HG02571 (cell line): ENCODE data around the gene PPP2R2B.

ENCODE experiments used
- ATAC-seq: cut with Tn5 transposase; IDR thresholded peaks from one replicate; pipeline ENCODE4 v1.9.1; 2021; ENCODE audit warnings: mild to moderate bottlenecking, moderate library complexity; ENCODE audit not compliant: unreplicated experiment

PPP2R2B gene

DNA sequence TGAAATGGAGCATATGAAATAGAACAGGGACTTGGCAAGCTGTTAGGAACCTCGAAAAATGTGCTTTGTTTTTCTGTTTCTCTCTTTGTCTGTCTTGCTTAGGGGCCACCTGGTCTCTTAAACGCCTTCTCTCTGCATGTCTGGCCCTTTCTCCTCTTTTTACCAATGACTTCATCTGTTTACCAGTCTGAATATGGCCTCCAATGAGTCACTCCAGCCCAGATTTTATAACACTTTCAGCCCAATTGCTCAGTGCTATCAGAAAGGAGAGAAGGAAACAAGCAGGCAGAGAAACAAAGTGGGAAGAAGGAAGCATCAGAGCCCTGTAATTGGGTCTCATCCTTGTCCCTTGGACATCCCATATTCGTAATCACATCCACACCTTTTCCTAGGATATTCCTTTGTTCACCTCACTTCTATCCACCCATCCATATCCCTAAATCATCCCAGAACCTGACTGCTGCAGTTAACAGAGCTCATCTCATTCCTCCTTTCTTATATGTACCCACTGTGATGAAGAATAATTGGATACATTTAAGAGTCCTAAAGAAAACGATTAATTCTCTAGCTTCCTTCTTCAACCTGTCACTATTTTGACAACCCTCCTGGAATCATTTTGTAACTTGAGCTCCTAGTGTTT is 210.8 kb downstream of the PPP2R2B start:
- ATAC-seq, result no peak

DNA sequence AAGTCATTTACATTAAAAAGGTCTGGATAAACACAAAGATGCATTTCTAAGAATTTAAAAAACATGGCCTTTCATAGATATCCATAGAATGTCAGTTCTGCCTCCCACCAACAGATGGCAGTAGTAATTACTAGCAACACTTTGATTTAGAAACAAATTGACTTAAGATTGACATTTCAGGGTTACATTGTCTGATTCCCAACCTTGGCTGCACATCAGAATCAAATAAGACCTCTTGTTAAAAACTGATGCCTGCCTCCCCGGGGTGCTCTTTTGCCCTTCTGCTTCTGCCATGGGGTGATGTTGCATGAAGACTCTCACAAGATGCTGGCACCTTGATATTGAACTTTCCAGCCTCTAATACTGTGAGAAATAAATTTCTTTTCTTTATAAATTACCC is 216.3 kb downstream of the PPP2R2B start:
- ATAC-seq, result no peak

DNA sequence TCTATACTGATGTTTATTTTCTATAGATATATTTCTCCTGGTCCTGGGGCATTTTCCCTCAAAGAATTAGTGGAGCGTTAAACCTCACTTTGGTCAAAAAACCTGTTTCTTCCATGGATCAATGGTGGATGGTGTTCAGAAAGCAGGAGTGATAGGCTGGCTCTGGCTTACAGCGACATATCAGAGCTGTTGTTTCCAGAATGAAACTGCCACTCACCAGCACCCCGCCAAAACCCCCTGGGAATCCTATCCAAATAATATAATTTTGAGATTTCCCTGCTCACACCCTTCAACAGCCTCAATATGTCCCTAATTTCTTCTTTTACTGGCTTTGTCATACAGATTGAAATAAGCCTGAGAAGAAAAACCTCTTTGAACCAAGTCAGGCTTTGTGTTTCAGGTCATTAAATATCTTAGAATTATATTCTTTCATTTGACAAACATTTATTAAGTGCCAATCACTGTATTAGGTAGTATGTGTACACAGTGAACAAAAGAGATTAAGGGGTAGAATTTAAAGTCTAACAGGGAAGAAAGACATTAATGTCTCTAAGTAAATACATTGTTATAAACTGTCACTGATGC is 218.1 kb downstream of the PPP2R2B start:
- ATAC-seq, result no peak

DNA sequence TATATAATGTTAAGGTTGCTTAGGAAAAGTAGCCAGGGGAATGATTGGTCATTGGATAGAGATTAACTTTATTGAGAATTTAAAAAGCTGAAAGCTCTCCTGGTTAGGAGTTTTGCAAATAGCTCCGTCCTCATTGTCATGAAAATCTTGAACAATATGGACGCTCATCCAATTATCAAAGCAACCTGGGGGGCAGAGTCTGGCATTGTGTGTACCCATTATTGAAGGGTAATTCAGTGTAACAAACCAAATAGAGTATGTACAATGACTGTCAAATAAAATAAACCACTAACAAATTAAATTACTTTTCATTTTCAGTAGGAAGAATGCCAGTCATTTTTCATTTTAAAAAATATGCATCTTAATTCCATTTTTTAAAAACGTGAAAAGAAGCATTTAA is 218.6 kb downstream of the PPP2R2B start:
- ATAC-seq, result no peak

DNA sequence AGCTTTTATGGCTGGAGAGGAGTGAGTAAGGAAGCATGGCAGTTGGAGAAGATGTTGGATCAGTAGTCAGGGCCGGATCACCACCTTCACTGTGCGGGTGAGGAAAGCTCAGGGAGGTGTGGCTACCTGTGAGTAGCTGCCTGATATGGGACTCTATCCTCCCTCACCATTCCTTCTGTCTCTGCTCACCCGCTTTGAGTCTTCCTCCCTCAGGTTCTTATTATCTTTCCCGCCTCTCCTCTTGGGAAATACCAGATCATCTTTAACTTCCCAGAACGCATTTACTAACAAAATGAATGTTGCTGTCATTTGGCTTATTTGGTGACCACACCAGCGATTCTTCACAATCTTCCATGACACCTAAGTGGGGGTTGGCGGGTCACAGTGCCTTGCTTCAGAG is 221.9 kb downstream of the PPP2R2B start:
- no peak for ATAC-seq

DNA sequence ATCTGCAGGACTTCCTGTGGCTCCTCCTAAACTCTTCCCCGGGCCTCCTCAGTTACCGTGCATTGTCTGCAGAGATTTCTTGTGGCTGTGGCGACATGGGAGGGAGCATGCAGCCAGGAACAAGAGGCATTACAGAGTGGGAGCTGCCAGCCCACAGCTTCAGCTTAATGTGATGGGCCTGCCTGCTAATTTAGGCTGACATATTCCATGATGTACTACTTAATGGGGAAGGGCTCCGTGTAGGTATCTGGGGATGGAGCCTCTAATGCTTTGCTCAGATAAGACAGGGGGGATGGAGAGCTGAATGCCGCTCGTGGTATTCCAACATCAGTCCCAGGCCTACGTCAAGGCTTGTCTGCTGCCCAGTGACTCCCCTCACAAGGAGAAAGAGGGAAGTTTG is 225.0 kb downstream of the PPP2R2B start:
- ATAC-seq, result no peak

DNA sequence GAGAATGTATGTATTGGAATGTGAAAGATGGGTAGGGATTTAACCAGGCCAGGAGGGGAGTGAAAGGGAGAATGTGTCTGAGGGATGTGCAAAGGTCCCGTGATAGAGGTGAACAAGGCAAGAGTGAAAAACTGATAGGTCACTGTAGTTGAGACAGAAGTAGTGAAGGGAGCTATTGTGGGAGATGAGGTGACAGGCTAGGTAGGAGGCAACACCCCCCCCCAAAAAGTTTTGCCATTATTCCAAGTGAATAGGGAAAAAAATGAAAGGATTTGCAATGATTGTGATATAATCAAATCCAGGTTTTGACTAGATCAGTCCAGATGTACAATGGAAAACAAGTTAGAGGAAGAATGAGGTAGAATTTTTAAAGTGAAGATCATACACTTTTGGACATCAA is 226.0 kb downstream of the PPP2R2B start:
- ATAC-seq, result no peak

DNA sequence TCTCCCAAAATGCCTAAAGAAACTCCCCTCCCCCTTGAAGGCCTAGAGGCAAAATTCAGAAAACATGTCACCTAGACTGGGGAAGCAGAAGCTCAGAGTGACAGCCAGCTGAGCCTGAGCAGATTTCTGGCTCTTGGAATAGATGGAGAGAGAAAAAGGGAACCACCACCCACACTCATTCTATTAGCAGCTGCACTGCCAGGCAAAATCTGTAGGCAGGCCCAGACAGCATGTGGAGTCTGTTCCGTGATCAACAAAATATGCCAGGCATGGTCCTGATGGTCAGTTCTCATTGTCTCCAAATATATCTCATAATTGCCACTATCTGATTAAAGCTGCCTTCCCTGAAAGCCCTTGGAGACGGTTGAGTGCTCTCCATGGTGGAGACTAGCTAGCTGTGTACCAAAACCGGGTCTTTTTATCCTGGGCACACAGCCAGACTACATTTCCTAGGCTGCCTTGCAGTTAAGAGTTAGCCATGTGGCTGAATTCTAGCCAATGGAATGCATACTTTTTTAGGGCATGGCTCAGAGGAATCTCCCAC is 230.8 kb downstream of the PPP2R2B start:
- no peak for ATAC-seq

DNA sequence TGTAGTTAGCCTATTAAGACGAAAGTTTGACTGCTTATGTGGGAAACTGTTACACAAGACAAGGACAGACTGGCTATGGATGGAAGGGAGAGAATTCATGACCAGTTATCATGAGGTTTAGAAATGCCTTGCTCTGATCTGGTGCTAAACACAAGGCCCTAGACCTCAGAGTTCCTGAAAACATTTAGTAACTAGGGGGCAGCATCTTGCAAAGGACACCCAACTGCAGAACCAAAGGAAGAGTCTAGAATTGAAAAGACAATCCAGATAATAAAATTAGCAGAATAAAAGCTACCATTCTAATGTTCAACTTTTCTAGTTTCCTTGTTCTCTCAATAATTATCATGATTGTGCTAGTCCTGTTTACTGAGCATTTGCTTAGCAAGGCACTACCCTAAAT is 232.1 kb downstream of the PPP2R2B start:
- ATAC-seq, result no peak

DNA sequence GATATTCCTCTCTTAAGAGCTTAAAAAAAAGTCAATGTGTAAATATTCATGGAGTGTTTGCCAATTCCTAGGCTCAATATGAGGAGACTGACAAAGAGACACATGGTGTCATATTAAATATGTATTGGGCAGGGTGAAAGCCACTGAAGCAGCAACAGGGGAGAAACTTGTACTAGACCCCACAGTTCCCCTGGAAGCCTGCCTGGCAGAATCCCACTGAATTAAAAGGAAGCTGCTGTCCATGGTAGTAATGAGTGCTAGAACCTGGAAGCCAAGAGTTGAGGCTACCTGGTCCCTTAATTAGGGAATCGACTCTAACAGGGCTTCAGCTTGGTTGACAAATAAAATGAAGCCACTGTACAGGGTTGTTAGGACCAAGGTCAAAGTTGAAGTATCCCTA is 233.2 kb downstream of the PPP2R2B start:
- no peak for ATAC-seq

DNA sequence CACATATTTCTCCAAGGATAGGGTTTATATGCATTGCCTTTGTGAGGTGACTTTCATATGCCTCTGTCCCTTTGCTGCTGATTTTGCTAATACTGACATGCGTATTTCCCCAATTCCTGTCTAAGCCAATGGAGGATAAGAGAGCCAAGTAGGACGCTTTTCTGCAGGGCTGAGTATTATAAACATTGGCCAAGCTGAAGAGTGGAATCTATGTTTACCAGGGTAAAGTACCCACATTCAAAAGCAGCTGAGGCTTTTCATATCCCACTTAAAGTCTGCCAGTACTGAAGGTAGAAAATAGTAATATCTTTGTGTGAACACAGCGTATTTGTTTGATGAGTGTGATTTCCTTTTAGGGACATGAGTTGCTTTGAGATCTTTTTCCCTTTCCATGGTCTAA is 233.7 kb downstream of the PPP2R2B start:
- ATAC-seq, result no peak

DNA sequence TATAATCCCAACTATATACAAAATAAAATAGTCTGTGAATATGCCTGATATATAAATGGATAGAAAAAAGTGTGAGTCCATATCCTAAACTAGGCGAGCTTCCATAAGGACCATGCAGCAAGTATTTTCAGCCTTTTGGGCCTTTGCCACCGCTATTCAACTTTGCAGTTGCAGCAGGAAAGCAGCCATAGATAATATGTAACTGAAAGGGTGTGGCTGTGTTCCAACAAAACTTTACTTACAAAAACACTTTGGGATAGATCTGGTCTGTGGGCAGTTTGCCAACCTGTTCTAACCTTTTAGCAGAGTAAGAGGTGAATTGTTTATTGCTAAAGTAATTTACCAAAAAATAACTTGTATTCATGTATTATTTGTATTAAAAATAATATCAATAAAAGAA is 234.8 kb downstream of the PPP2R2B start:
- no peak for ATAC-seq

DNA sequence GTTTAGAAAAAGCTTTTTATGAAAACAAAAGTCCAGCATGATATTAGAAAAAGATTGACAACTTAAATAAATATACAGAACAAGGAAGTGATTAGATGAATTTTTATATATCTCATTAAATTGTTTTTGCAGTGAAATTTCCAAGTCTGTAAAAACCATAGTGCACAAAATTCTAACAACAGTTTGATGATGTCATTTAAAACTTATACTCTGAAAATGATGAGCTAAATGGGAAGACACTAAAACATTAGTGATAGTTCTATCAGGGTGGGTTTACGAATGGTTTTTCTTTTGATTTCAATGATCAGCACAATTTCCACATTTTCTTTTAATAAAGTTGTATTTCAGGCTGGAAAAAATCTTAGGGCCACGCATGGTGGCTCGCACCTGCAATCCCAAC is 236.1 kb downstream of the PPP2R2B start:
- ATAC-seq, result no peak

DNA sequence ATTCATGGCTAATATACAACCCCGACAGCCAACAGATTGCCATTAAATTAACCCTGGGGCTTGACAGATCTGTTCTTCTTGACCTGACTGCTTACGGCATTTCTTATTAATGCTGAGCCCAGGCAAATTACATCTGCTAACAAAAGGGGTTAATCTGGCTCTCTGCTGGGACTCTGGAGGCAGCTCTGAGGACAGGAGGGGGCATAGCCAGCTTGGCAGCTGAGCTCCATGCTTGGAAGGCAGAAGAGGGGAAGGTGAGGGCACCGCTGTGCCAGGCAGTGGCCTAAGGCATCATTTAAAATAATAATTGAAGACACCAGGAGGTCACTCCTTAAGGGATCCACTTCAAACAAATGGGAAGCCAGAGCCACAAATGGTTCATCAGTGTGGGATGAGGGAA is 236.6 kb downstream of the PPP2R2B start:
- no peak for ATAC-seq

DNA sequence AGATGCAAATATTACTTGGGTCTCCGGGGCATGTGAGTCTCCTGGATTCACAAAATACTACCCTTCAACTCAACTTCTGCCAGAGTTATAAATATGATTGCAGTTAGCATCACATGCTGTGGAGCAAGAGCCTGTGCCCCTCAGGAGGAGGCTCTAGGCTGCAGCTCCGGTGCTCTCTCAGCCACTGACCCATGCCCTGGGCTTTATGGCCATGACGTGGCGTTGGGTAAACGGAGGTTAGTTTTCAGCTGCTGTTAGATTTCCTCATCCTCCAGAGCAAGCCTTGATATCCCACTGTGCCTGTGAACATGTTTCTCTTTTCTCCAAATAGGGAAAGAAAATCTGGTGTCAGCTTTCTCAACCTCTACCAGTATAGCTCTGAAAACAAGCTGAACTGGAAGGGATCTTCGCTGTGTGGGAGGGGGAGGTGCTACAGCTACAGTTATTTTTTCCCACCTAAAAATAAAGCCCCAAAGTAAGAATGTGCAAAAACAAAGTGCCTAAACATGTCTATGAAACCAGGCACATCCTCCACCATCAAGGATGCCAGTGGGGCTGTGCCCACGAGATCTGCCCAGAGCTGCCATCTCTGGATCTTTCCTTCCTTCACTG is 238.2 kb downstream of the PPP2R2B start:
- ATAC-seq, result no peak

DNA sequence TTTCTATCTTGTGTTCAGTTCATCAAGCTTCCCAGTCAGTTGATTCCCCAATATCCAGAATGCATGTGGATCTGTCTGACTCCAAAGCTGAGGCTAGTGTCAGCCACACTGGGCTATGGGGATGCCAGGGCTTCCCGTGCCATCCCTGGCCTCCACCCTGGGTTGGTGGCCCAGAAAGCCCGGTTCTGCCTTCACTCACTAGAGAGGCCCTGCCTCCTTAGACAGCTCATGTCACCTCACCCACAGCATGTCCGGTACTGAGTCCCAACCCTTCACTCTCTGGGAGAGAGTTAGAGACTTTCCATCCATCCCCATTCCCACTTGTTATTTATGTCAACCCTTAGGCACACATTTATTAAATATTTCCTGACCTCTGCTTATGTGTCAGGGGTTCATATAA is 243.1 kb downstream of the PPP2R2B start:
- no peak for ATAC-seq

DNA sequence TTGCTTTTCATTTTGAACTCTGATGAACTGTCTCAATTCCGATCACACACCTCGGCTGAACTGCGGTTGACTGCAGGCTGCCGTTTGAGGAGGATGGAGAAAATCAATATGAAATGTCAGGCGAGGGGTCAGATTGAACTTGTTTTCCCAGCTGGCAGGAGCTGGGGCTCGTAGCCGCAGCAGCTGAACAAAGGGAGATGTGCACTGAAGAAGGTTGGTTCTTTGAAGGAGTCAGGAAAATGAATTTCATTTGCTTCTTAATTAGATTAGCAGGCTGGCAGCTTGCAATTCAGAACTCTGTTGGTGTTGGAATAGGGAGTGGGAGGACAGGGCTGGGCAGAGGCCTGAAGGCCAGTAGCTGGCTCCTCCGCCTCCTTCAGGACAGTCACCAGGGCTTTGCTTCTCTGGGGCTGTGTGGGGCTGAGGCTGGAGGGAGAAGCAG is 245.2 kb downstream of the PPP2R2B start:
- no peak for ATAC-seq

DNA sequence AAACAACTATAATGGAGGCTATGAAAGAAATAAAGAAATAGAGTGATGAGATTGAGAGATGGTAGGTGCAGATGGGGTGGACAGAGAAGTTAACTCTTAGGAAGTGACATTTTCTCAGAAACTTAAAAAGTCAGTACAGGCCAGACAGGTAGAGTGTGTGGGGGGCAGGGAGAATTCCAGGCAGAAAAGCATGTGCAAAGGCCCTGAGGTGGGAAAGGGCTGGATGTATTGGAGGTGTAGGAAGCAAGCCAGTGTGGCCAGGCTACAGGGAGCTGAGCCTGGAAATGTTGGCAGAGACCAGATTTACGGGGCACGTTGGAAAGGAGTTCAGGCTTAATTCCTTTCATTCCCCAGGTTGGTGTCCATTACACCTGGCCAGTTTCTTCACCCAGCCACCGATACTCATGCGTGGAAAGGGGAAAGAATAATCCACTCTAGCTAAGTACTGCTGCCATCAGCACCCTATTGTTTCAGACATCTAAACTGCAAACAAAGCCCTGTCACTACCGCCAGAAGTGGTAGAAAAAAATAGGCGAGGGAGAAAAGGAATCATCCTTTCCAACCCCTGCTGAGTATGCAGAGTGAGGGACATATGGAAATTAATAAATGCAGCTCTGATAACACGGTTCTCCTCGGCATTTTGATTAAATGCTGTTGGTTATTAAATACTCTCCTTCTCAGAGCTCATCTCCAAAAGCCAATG is 245.8 kb downstream of the PPP2R2B start:
- ATAC-seq, result no peak

DNA sequence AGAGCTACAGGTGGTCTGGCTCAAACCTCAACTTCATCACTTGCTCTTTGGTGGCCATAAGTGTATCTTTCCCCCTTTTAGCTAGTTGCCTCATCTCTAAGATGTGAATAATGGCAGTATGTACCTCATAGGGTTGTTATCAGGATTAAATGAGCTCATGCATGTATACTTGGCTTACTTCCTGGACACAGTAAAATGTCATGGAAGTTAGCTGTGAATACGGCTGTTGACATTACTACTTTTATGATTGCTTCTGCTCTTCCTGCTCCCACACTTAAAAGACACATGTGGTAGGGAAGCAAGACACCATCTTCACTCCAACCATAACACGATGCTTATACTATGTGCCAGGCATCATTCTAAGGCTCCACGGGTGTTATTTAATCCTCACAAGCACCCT is 248.1 kb downstream of the PPP2R2B start:
- ATAC-seq, result no peak

DNA sequence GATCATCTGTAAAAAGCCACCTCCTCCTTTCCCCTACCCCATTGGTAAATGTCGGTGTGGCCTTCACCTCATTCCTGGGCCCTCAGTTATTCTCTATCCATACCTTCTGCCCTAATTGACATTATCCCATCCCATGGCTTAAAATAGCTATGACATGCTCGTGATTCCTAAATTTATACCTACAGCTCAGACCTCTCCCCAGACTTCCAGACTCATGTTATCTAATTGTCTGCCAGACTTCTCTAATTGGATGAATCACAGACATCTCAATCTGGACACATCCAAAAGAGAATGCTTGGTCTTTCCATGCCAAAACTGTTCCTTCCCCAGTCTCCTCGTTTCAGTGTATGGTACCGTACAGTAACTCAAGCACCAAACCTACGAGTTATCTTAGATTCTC is 249.6 kb downstream of the PPP2R2B start:
- ATAC-seq, result no peak

DNA sequence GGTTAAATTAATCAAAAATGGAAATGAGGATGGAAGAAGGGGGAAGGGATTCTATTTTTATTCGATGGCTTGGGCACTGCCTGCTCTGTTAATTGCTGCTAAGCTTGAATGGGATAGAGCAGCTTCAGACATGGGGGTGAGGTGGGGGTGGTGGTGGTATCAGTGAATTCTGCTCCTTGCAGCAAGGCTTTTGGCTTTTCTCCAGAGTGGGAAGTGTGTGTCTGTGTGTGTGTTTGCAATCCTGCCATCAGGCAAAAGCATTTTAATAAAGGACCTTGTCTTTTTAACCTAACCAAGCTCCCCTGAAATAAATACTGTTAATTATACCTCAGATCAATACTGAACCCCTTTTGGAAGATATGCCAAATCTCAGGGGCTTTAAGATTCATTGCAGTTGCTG is 251.6 kb downstream of the PPP2R2B start:
- no peak for ATAC-seq

DNA sequence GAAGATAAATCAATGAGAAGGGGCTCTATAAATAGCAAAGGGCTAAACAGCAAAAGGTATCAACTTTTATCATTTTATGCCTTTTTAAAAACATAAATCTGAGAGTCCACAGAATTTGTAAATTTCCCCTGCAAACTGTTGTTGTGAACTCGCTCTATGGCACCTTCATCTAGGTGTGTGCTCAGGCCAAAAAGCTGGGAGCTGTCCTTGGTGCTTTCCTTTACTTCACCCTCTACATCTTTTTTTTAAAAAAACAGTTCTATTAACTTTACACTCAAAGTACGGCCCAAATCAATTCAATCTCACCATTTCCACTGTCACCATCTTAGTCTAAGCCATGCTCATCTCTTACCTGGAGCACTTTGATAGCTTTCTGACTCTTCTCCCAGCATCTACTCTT is 254.4 kb downstream of the PPP2R2B start:
- ATAC-seq, result no peak
